HG02763 (cell line): ENCODE measurements around the gene SP3.

Source experiments
- ATAC-seq: cut with Tn5 transposase; IDR thresholded peaks from one replicate; pipeline ENCODE4 v1.9.1; 2021; ENCODE audit warnings: mild to moderate bottlenecking, moderate library complexity; ENCODE audit not compliant: unreplicated experiment

Gene SP3

GRCh38 chr2:173860566-173860965 lies 104.6 kb downstream of the SP3 start:
- no peak for ATAC-seq

GRCh38 chr2:173860082-173860481 lies 105.1 kb downstream of the SP3 start:
- no peak for ATAC-seq

- no peak for ATAC-seq
Measured at GRCh38 chr2:173858291-173858731, 106.9 kb downstream of the SP3 start.
